B cell (primary cell): ENCODE results near the gene CACNA2D3. TPM values are rescaled to one million over a fixed set of nuclear protein-coding genes. Genes with fewer than 3 reads are reported as not detected.

Experiments used
- ATAC-seq: fragments of 200-7000 bp; cut with Tn5 transposase; one replicate; pipeline ENCODE4 v1.10.0; 2021; ENCODE audit warnings: low read depth, mild to moderate bottlenecking, moderate number of reproducible peaks, moderate library complexity
- CTCF ChIA-PET: fragments of 350-600 bp; sonication (Branson Sonifier 250); formaldehyde crosslinking; loops from one replicate; lab custom pipeline; 2021; ENCODE audit warnings: antibody characterized with exemption, inconsistent platforms; lab: Charles Lee
- POLR2A ChIA-PET: fragments of 350-600 bp; sonication (Branson Sonifier 250); formaldehyde crosslinking; loops from one replicate; lab custom pipeline; 2021; ENCODE audit warnings: antibody characterized with exemption; lab: Charles Lee
- DNase-seq: peaks from one replicate; pipeline ENCODE4 v3.0.0; 2013
- H2AFZ ChIP-seq: 2 replicates; pipeline ENCODE4 v1.6.1; 2012; ENCODE audit warnings: mild to moderate bottlenecking, low read depth, low read length; ENCODE audit not compliant: insufficient read depth, poor library complexity, severe bottlenecking
- H3K27ac ChIP-seq, 2 donors: 1 replicate in 1 of 2; 2 replicates in 1 of 2; pipeline ENCODE4 v1.5.1; 2012 to 2013; ENCODE audit warnings: low read length in 2 of 2, mild to moderate bottlenecking in 2 of 2, moderate library complexity in 1 of 2
- H3K27me3 ChIP-seq, 4 experiments: fragments of 200-600 bp in 1 of 4; sonication (generic) in 1 of 4; replicated peaks in 1 of 4; 1 replicate in 2 of 4; 2 replicates in 2 of 4; pipeline versions ENCODE4 v1.6.1 to v1.7.0; 2013 to 2016; ENCODE audit warnings: low read length in 3 of 4, mild to moderate bottlenecking in 2 of 4, mixed read lengths in 1 of 4, moderate library complexity in 1 of 4; ENCODE audit not compliant: insufficient read depth in 4 of 4, control insufficient read depth in 3 of 4; ENCODE audit errors: control extremely low read depth in 1 of 4
- H3K36me3 ChIP-seq, 2 experiments: replicated peaks in 1 of 2; 1 replicate in 1 of 2; 2 replicates in 1 of 2; pipeline versions ENCODE4 v1.6.1 to v1.7.1; 2013; ENCODE audit warnings: low read length in 1 of 2; ENCODE audit not compliant: insufficient read depth in 2 of 2, control insufficient read depth in 1 of 2; ENCODE audit errors: control extremely low read depth in 1 of 2, extremely low read depth in 1 of 2
- H3K4me1 ChIP-seq, 2 donors: fragments of 200-600 bp in 1 of 2; sonication (generic) in 1 of 2; 1 replicate in 1 of 2; 2 replicates in 1 of 2; pipeline versions ENCODE4 v1.5.1 to v1.6.1; 2013 to 2017; ENCODE audit warnings: low read length in 2 of 2; ENCODE audit not compliant: control insufficient read depth in 2 of 2, insufficient read depth in 2 of 2
- H3K4me2 ChIP-seq: replicated peaks from 2 replicates; pipeline ENCODE3; 2012; ENCODE audit warnings: mild to moderate bottlenecking, low read depth, low read length; ENCODE audit not compliant: poor library complexity, severe bottlenecking
- H3K4me3 ChIP-seq, 5 experiments: fragments of 200-600 bp in 1 of 5; sonication (generic) in 1 of 5; 1 replicate in 3 of 5; 2 replicates in 2 of 5; pipeline versions ENCODE4 v1.5.1 to v1.7.0; 2011 to 2016; ENCODE audit warnings: low read length in 4 of 5, mild to moderate bottlenecking in 4 of 5, low read depth in 2 of 5, control low read depth in 1 of 5, moderate library complexity in 1 of 5; ENCODE audit not compliant: insufficient read depth in 1 of 5; ENCODE audit errors: control extremely low read depth in 1 of 5, extremely low read depth in 1 of 5
- H3K79me2 ChIP-seq: fragments of 200-600 bp; sonication (generic); one replicate; pipeline ENCODE4 v1.6.0; 2016; ENCODE audit warnings: low read length; ENCODE audit not compliant: control insufficient read depth, insufficient read depth
- H3K9ac ChIP-seq: fragments of 200-600 bp; sonication (generic); 2 replicates; pipeline ENCODE4 v1.6.1; 2017; ENCODE audit warnings: mild to moderate bottlenecking, low read length, moderate library complexity
- H3K9me3 ChIP-seq, 3 donors: one replicate each; pipeline versions ENCODE4 v1.6.1 to v1.7.1; 2013; ENCODE audit warnings: low read length in 2 of 3; ENCODE audit not compliant: control insufficient read depth in 2 of 3, insufficient read depth in 1 of 3; ENCODE audit errors: control extremely low read depth in 1 of 3
- H4K20me1 ChIP-seq: 2 replicates; pipeline ENCODE4 v1.6.0; 2012; ENCODE audit warnings: mild to moderate bottlenecking, low read length; ENCODE audit not compliant: insufficient read depth, control insufficient read depth, poor library complexity, severe bottlenecking
- H3K27ac Mint-ChIP-seq: one replicate; pipeline ENCODE4 v1.8.0; 2021; ENCODE audit warnings: mixed read lengths
- H3K27me3 Mint-ChIP-seq: one replicate; pipeline ENCODE4 v1.8.0; 2021; ENCODE audit warnings: mixed read lengths
- H3K4me1 Mint-ChIP-seq: one replicate; pipeline ENCODE4 v1.8.0; 2021; ENCODE audit warnings: mixed read lengths
- H3K4me3 Mint-ChIP-seq: one replicate; pipeline ENCODE4 v1.8.0; 2021; ENCODE audit warnings: mixed read lengths
- H3K9me3 Mint-ChIP-seq: one replicate; pipeline ENCODE4 v1.8.0; 2022; ENCODE audit warnings: mixed read lengths; ENCODE audit not compliant: insufficient read depth
- CTCF ChIP-seq: fragments of 200-600 bp; IDR thresholded peaks from one replicate; pipeline ENCODE4 v1.8.0; 2022; ENCODE audit warnings: antibody characterized with exemption, mild to moderate bottlenecking
- EZH2 ChIP-seq: IDR thresholded peaks from 2 replicates; pipeline ENCODE4 v1.6.1; 2012; ENCODE audit warnings: borderline replicate concordance, low read depth, mild to moderate bottlenecking, moderate library complexity, low read length; ENCODE audit not compliant: insufficient read depth, poor library complexity, severe bottlenecking
- WGBS: methylation state at CpG from one replicate; pipeline ENCODE4 v1.1.5; 2013; ENCODE audit warnings: missing lambda C conversion rate; ENCODE audit not compliant: insufficient coverage; 5-methylcytosine and 5-hydroxymethylcytosine counted together
- intact Hi-C: fragments of 100-400 bp; cut with micrococcal nuclease; formaldehyde crosslinking; loops from one replicate; pipeline ENCODE4 v1.10.0; 2022
- polyA plus RNA-seq: library from polyadenylated mRNA; depleted of rRNA; stranded (reverse); fragments of >200 nt; gene quantifications from 2 replicates; pipeline ENCODE4 v1.2.3, GENCODE V29; 2012
- total RNA-seq, 2 donors: library from RNA; stranded (reverse); fragments of 120-200 nt in 1 of 2; gene quantifications; 1 replicate in 1 of 2; 2 replicates in 1 of 2; pipeline versions ENCODE4 v1.2.3 to v1.2.4, GENCODE V29; 2013 to 2022

CACNA2D3 gene
- total and polyA plus RNA-seq, 2 donors (not counting 1 experiment from before 2014, with no cell fraction given): not detected

- Histone ChIP-seq H3K79me2 (no peaks in the 10 kb centered on the region), H3K27ac (no peak overlapping the region), H3K36me3 (no peaks in the 10 kb centered on the region), H3K4me1 (no peaks in the 10 kb centered on the region), H2AFZ (no peak overlapping the region), H3K9me3 (no peaks in the 10 kb centered on the region), H3K4me2 (no peak overlapping the region), H4K20me1 (no peaks in the 10 kb centered on the region), H3K9ac (no peak overlapping the region), H3K27me3 (no peaks in the 10 kb centered on the region), H3K4me3 (no peak overlapping the region)
- Mint-ChIP-seq H3K4me1 (no peaks in the 10 kb centered on the region), H3K9me3 (no peaks in the 10 kb centered on the region), H3K4me3 (no peak overlapping the region), H3K27ac (no peak overlapping the region), H3K27me3 (no peaks in the 10 kb centered on the region)
- CTCF ChIA-PET: no interaction called here
- TF ChIP-seq CTCF (no peak), EZH2 (no peak)
- intact Hi-C loops: no loop called here
- DNase-seq (no peak), ATAC-seq (no peak)
- 76% methylated on average over 7 of the region's 13 CpGs for WGBS
- POLR2A ChIA-PET: no interaction called here
Measured at GRCh38 chr3:54299169-54299935, 177.0 kb downstream of the CACNA2D3 start.

- ATAC-seq (no peak), DNase-seq (no peak)
- no peak overlapping the region for H3K4me2 ChIP-seq
- no peaks in the 10 kb centered on the region for H3K4me1 ChIP-seq
- Mint-ChIP-seq H3K4me1 (no peaks in the 10 kb centered on the region), H3K9me3 (no peaks in the 10 kb centered on the region), H3K27ac (no peak overlapping the region), H3K27me3 (no peaks in the 10 kb centered on the region), H3K4me3 (no peak overlapping the region)
- intact Hi-C loops: no loop called here
- no peaks in the 10 kb centered on the region for H3K27me3 ChIP-seq
- CTCF ChIA-PET: no interaction called here
- no peaks in the 10 kb centered on the region for H4K20me1 ChIP-seq
- 84% methylated on average over 6 of the region's 7 CpGs for WGBS
- no peak overlapping the region for H2AFZ ChIP-seq
- TF ChIP-seq CTCF (no peak), EZH2 (no peak)
- H3K27ac ChIP-seq: no peak overlapping the region
- no peak overlapping the region for H3K4me3 ChIP-seq
- H3K9me3 ChIP-seq: no peaks in the 10 kb centered on the region
- no peaks in the 10 kb centered on the region for H3K79me2 ChIP-seq
- no peak overlapping the region for H3K9ac ChIP-seq
- POLR2A ChIA-PET: no interaction called here
- no peaks in the 10 kb centered on the region for H3K36me3 ChIP-seq
Measured at GRCh38 chr3:54303517-54304375, 181.4 kb downstream of the CACNA2D3 start.
